SK-N-SH (cell line): ENCODE results near the gene SGO2.

Experiments used
- CTCF ChIP-seq: fragments of 200-600 bp; sonication (generic); IDR thresholded peaks from 2 replicates; pipeline ENCODE4 v1.6.1; 2017; ENCODE audit warnings: antibody characterized with exemption, mild to moderate bottlenecking, moderate library complexity
- EP300 ChIP-seq, 2 experiments: IDR thresholded peaks; 2 replicates each; pipeline versions ENCODE4 v1.4.0 to v1.6.1; 2012; ENCODE audit warnings: borderline replicate concordance in 1 of 2, low read depth in 1 of 2, low read length in 1 of 2
- JUND ChIP-seq: IDR thresholded peaks from 2 replicates; pipeline ENCODE4 v1.4.0; 2012
- POLR2AphosphoS5 ChIP-seq: IDR thresholded peaks from 2 replicates; pipeline ENCODE4 v1.6.1; 2012; ENCODE audit warnings: low read depth, low read length
- SMC3 ChIP-seq: IDR thresholded peaks from 2 replicates; pipeline ENCODE4 v1.6.1; 2012; ENCODE audit warnings: low read depth, low read length, improper control_type of control experiment
- TAF1 ChIP-seq: IDR thresholded peaks from 2 replicates; pipeline ENCODE4 v1.6.1; 2012; ENCODE audit warnings: low read depth, mild to moderate bottlenecking, low read length, moderate library complexity, borderline replicate concordance
- USF1 ChIP-seq: IDR thresholded peaks from 2 replicates; pipeline ENCODE4 v1.4.0; 2012; ENCODE audit warnings: low read depth, borderline replicate concordance

GRCh38 chr2:200613692-200614091 is 87.7 kb downstream of the SGO2 start:
- TF ChIP-seq CTCF: no peak
- TF ChIP-seq USF1: no peak
- no peak for TF ChIP-seq POLR2AphosphoS5
- no peak for TF ChIP-seq TAF1
- no peak for TF ChIP-seq JUND
- no peak for TF ChIP-seq EP300 (IDR thresholded peaks at IDR 0.05; ENCODE audit: borderline replicate concordance in 1 of 2, low read depth in 1 of 2, low read length in 1 of 2)
- TF ChIP-seq SMC3: no peak
